K562 (cell line): ENCODE measurements around the gene SPATS2. TPM values are rescaled to one million over a fixed set of nuclear protein-coding genes. Genes with fewer than 3 reads are reported as not detected.

Experiments
- ATAC-seq: fragments of 200-7000 bp; cut with Tn5 transposase; 3 replicates; pipeline ENCODE4 v1.9.1; 2020; ENCODE audit warnings: moderate library complexity
- BruUV-seq: library from RNA; stranded (reverse); fragments of 400-500 nt; replicated peaks from 2 replicates; lab custom pipeline; 2021; lab: Mats Ljungman, UMichigan
- CTCF ChIA-PET: fragments of 300-600 bp; formaldehyde crosslinking; extraction: SDS; loops from one replicate; lab custom pipeline; 2021; ENCODE audit warnings: low intra/inter-chr PET ratio; lab: Yijun Ruan, JAX
- POLR2A ChIA-PET: fragments of 300-600, 350-650 bp; sonication (Branson Sonifier 250); formaldehyde crosslinking; extraction: SDS; loops from one replicate; lab custom pipeline; 2021; ENCODE audit warnings: antibody characterized with exemption, inconsistent platforms; lab: Yijun Ruan, JAX
- DNase-seq, 4 experiments: peaks; one replicate each; pipeline versions ENCODE4 v3.0.0 to v3.0.0-alpha.2; 2011 to 2018; ENCODE audit warnings: low spot score in 3 of 4, mixed read lengths in 3 of 4; ENCODE audit errors: extremely low read depth in 1 of 4
- FAIRE-seq: peaks from 2 replicates; lab custom pipeline; 2011; peaks lifted over from hg19 to GRCh38; lab: Jason Lieb, UNC
- H2AFZ ChIP-seq: 2 replicates; pipeline ENCODE4 v1.6.0; 2011; ENCODE audit warnings: low read depth, low read length, control low read depth, inconsistent platforms
- H3K27ac ChIP-seq: fragments of 200-600 bp; 3 replicates; pipeline ENCODE4 v1.8.0; 2011; ENCODE audit warnings: low read depth, mild to moderate bottlenecking, control low read depth, inconsistent platforms, low read length, moderate library complexity, mixed read lengths; ENCODE audit errors: extremely low read depth
- H3K27me3 ChIP-seq, 2 experiments: fragments of 300-600 bp in 1 of 2; 2 replicates in 1 of 2; 3 replicates in 1 of 2; pipeline versions ENCODE4 v1.6.0 to v1.8.0; 2011; ENCODE audit warnings: inconsistent platforms in 2 of 2, low read length in 2 of 2, mild to moderate bottlenecking in 1 of 2, mixed read lengths in 1 of 2, moderate library complexity in 1 of 2; ENCODE audit not compliant: control insufficient read depth in 2 of 2, insufficient read depth in 2 of 2
- H3K36me3 ChIP-seq: fragments of 300-600 bp; 3 replicates; pipeline ENCODE4 v1.8.0; 2011; ENCODE audit warnings: mild to moderate bottlenecking, low read length, inconsistent platforms; ENCODE audit not compliant: control insufficient read depth, insufficient read depth
- H3K4me1 ChIP-seq, 2 experiments: fragments of 200-600 bp in 1 of 2; replicated peaks in 1 of 2; 2 replicates in 1 of 2; 3 replicates in 1 of 2; pipeline versions ENCODE4 v1.5.1 to v1.8.0; 2011; ENCODE audit warnings: inconsistent platforms in 2 of 2, low read length in 2 of 2, mild to moderate bottlenecking in 1 of 2, mixed read lengths in 1 of 2, moderate library complexity in 1 of 2; ENCODE audit not compliant: control insufficient read depth in 2 of 2, insufficient read depth in 2 of 2
- H3K4me2 ChIP-seq: 2 replicates; pipeline ENCODE4 v1.6.1; 2011; ENCODE audit warnings: low read length, control low read depth, inconsistent platforms, mixed read lengths; ENCODE audit not compliant: insufficient read depth
- H3K4me3 ChIP-seq: fragments of 200-600 bp; sonication (generic), shearing (Covaris generic); 2 replicates; pipeline ENCODE4 v1.5.1; 2016; ENCODE audit warnings: control low read depth, inconsistent platforms
- H3K79me2 ChIP-seq: fragments of 200-600 bp; 3 replicates; pipeline ENCODE4 v1.8.0; 2011; ENCODE audit warnings: low read length, inconsistent platforms; ENCODE audit not compliant: control insufficient read depth, insufficient read depth
- H3K9ac ChIP-seq, 2 experiments: 2 replicates each; pipeline versions ENCODE4 v1.6.0 to v1.6.1; 2011; ENCODE audit warnings: low read depth in 2 of 2, low read length in 2 of 2, control low read depth in 1 of 2, inconsistent platforms in 1 of 2, mild to moderate bottlenecking in 1 of 2, mixed read lengths in 1 of 2; ENCODE audit not compliant: insufficient read depth in 1 of 2
- H3K9me1 ChIP-seq: one replicate; pipeline ENCODE4 v1.6.0; 2011; ENCODE audit warnings: inconsistent platforms, mild to moderate bottlenecking, low read length, moderate library complexity; ENCODE audit not compliant: control insufficient read depth, insufficient read depth
- H3K9me3 ChIP-seq: replicated peaks from 2 replicates; pipeline ENCODE4 v1.5.1; 2011; ENCODE audit warnings: low read depth, low read length, inconsistent platforms; ENCODE audit not compliant: control insufficient read depth, insufficient read depth
- H4K20me1 ChIP-seq: replicated peaks from 2 replicates; pipeline ENCODE4 v1.6.1; 2011; ENCODE audit warnings: low read length, inconsistent platforms, mixed read lengths; ENCODE audit not compliant: control insufficient read depth, insufficient read depth
- ARID2 ChIP-seq: fragments of 450-650 bp; IDR thresholded peaks from 2 replicates; pipeline ENCODE4 v1.6.1; 2017; ENCODE audit warnings: antibody characterized with exemption, mild to moderate bottlenecking
- BRCA1 ChIP-seq, 2 experiments: fragments of 450-650 bp in 1 of 2; sonication (generic) in 1 of 2; formaldehyde crosslinking in 1 of 2; IDR thresholded peaks; 2 replicates each; pipeline versions ENCODE4 v1.5.0 to v1.6.1; 2017 to 2020; ENCODE audit warnings: mild to moderate bottlenecking in 1 of 2, missing genetic modification reagents in 1 of 2
- CHD2 ChIP-seq: IDR thresholded peaks from 2 replicates; pipeline ENCODE4 v1.6.1; 2011; ENCODE audit warnings: low read depth, low read length
- CSDE1 ChIP-seq, 2 experiments: fragments of 450-650 bp; IDR thresholded peaks; 2 replicates each; pipeline ENCODE4 v1.6.1; 2016; ENCODE audit warnings: mild to moderate bottlenecking in 1 of 2
- EP300 ChIP-seq: IDR thresholded peaks from 2 replicates; pipeline ENCODE4 v1.6.1; 2012; ENCODE audit warnings: low read length, improper control_type of control experiment
- ETV1 ChIP-seq: fragments of 450-650 bp; conservative IDR thresholded peaks from 2 replicates; pipeline ENCODE4 v1.6.1; 2016; ENCODE audit warnings: missing genetic modification characterization, control low read depth, low read depth, missing compliant biosample characterization
- FOXP1 ChIP-seq: sonication (generic); formaldehyde crosslinking; IDR thresholded peaks from 2 replicates; pipeline ENCODE4 v1.8.0; 2022; ENCODE audit warnings: mild to moderate bottlenecking, missing genetic modification reagents
- PHF8 ChIP-seq: fragments of 200-600 bp; sonication (generic); IDR thresholded peaks from 2 replicates; pipeline ENCODE4 v1.6.1; 2012; ENCODE audit warnings: mixed run types, mild to moderate bottlenecking, inconsistent platforms, low read length, moderate library complexity, borderline replicate concordance
- POLR2AphosphoS5 ChIP-seq: IDR thresholded peaks from 2 replicates; pipeline ENCODE4 v1.6.1; 2011; ENCODE audit warnings: mild to moderate bottlenecking, low read depth, low read length, moderate library complexity; ENCODE audit not compliant: control insufficient read depth, insufficient read depth
- POLR2G ChIP-seq: fragments of 200-400 bp; formaldehyde crosslinking; IDR thresholded peaks from 2 replicates; pipeline ENCODE4 v1.6.1; 2017; ENCODE audit warnings: low read depth, mild to moderate bottlenecking, antibody characterized with exemption, low read length, moderate library complexity
- WGBS: fragments of 100-300 bp; shearing (Covaris generic); methylation state at CpG from one replicate; pipeline ENCODE4 v1.1.6; 2016; ENCODE audit warnings: low coverage, mixed read lengths; ENCODE audit not compliant: insufficient coverage; ENCODE audit errors: missing lambda C conversion rate; 5-methylcytosine and 5-hydroxymethylcytosine counted together
- in situ Hi-C: fragments of 300-500 bp; cut with MboI; formaldehyde crosslinking; loops from 4 replicates; pipeline ENCODE4 v1.15.0; 2018; ENCODE audit warnings: inconsistent platforms, mixed read lengths
- intact Hi-C: fragments of 100-400 bp; cut with micrococcal nuclease; formaldehyde crosslinking; loops from 2 replicates; pipeline ENCODE4 v1.14.2; 2022
- polyA plus RNA-seq, 8 experiments: library from polyadenylated mRNA; depleted of rRNA in 4 of 8; stranded (reverse) in 5 of 8; unstranded in 3 of 8; fragments of >200 nt; fragmentation: Nextera tagmentation in 2 of 8; fragmentation: Illumina TruSeq in 1 of 8; extraction: Ambion mirVana in 2 of 8; extraction: Trizol in 1 of 8; gene quantifications; 2 replicates each; pipeline versions ENCODE4 v1.2.1 to v1.2.3, GENCODE V29; 2011 to 2014; ENCODE audit warnings: inconsistent platforms in 1 of 8, missing spikeins in 1 of 8
- total RNA-seq, 7 experiments: library from RNA; depleted of rRNA in 6 of 7; stranded (reverse); fragments of >200 nt in 6 of 7; fragmentation: Illumina TruSeq in 2 of 7; extraction: Trizol in 2 of 7; gene quantifications; 2 replicates each; pipeline versions ENCODE4 v1.2.1 to v1.2.3, GENCODE V29; 2011 to 2021; ENCODE audit warnings: low replicate concordance in 1 of 7
- TF ChIP-seq, protein P1 (sequence below): fragments of 450-650 bp; formaldehyde crosslinking; IDR thresholded peaks from 2 replicates; pipeline ENCODE4 v1.4.0; 2020; ENCODE audit warnings: mild to moderate bottlenecking, moderate library complexity
- TF ChIP-seq, protein P2 (sequence below): fragments of 450-650 bp; formaldehyde crosslinking; IDR thresholded peaks from 2 replicates; pipeline ENCODE4 v1.4.0; 2020; ENCODE audit warnings: mild to moderate bottlenecking

Gene SPATS2
- total and polyA plus RNA-seq, 9 of the 15 experiments (the other 6 are each of a cell fraction or from before 2014, with no cell fraction given): 5.4 to 48.2 (median 17.5) TPM

DNA sequence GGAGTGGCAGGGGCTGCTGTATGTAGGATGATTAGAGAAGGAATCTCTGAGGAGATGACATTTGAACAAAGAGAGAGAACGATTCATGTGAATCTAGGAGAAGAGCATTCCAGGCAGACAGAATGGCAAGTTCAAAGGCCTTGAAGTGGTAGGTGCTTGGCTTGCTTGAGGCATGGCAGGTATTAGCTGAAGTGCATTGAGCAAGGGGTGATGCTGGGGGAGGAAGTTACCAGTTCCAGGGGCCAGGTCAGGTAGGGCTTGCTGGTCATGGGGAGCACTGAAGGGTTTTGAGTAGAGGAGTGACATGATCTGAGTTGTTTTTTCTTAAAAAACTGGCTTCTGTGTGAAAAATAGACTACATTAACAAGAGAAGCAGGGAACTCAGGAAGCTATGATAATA, 71.8 kb downstream of the SPATS2 start (continued):
- TF ChIP-seq, protein P1, sequence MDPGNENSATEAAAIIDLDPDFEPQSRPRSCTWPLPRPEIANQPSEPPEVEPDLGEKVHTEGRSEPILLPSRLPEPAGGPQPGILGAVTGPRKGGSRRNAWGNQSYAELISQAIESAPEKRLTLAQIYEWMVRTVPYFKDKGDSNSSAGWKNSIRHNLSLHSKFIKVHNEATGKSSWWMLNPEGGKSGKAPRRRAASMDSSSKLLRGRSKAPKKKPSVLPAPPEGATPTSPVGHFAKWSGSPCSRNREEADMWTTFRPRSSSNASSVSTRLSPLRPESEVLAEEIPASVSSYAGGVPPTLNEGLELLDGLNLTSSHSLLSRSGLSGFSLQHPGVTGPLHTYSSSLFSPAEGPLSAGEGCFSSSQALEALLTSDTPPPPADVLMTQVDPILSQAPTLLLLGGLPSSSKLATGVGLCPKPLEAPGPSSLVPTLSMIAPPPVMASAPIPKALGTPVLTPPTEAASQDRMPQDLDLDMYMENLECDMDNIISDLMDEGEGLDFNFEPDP (CRISPR knock-in tag): no peak
- TF ChIP-seq CHD2 (no peak), EP300 (no peak), BRCA1 (IDR thresholded peaks at IDR 0.05) (no peak), BRCA1 (CRISPR knock-in tag; IDR thresholded peaks at IDR 0.05) (no peak), POLR2G (no peak), CSDE1 (IDR thresholded peaks at IDR 0.05) (no peak), ETV1 (tag) (no peak), FOXP1 (CRISPR knock-in tag) (no peak)
- TF ChIP-seq, all 486 proteins: peak for 0

DNA sequence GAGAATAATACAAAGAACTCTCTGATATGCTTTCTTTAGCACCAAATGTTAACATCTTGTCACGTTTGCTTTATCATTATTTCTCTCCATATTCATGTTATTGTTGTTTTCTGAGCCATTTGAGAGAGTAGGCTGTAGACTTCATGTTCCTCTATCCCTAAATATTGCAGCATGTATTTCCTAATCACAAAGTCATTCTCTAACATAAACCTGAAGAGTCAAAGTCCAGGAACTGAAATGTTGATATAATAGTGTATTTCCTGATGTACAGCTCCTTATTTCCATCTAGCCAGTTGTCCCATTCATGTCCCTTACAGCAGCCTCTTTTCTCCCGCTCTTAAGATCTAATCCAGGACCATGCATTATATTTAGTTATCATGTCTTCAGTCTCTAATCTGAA, 72.8 kb downstream of the SPATS2 start:
- no peak for DNase-seq
- intact Hi-C loops (no loop called here), in situ Hi-C loops (no loop called here)
- Histone ChIP-seq H3K36me3 (no peaks in the 10 kb centered on the region), H3K27me3 (no peaks in the 10 kb centered on the region), H3K9ac (no peak overlapping the region), H3K4me2 (no peak overlapping the region), H3K79me2 (0 out of 3 replicates have a peak, but pooled peaks cover 3% of the 10 kb centered on the region), H3K9me1 (no peaks in the 10 kb centered on the region), H4K20me1 (0 out of 2 replicates have a peak, but pooled peaks cover 3% of the 10 kb centered on the region), H3K9me3 (no peaks in the 10 kb centered on the region), H3K27ac (no peak overlapping the region), H2AFZ (no peak overlapping the region), H3K4me1 (no peaks in the 10 kb centered on the region; a peak in 1 of 5 replicates), H3K4me3 (no peak overlapping the region)
- CTCF ChIA-PET: no interaction called here
- BruUV-seq: no TSS peak
- 51% methylated on average over 2 of the region's 2 CpGs for WGBS
- POLR2A ChIA-PET: interaction anchor here (1.4 kb wide), 1 partner anchor 12 kb away, joined by 6 read pairs; no protein-coding TSS in a partner anchor
- no peak for TF ChIP-seq POLR2AphosphoS5
- TF ChIP-seq ARID2: no peak
- TF ChIP-seq, protein P2, sequence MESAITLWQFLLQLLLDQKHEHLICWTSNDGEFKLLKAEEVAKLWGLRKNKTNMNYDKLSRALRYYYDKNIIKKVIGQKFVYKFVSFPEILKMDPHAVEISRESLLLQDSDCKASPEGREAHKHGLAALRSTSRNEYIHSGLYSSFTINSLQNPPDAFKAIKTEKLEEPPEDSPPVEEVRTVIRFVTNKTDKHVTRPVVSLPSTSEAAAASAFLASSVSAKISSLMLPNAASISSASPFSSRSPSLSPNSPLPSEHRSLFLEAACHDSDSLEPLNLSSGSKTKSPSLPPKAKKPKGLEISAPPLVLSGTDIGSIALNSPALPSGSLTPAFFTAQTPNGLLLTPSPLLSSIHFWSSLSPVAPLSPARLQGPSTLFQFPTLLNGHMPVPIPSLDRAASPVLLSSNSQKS (CRISPR knock-in tag): no peak
- no peak for TF ChIP-seq PHF8
- no peak for FAIRE-seq
- ATAC-seq: no peak
